H1 (cell line): Measurements from ENCODE around the gene NEK10. TPM values are rescaled to one million over a fixed set of nuclear protein-coding genes. Genes with fewer than 3 reads are reported as not detected.

Experiments
- CTCF ChIA-PET: fragments of 300-600 bp; sonication (Branson Sonifier 250); formaldehyde crosslinking; loops from one replicate; lab custom pipeline; 2021; ENCODE audit not compliant: partially characterized antibody; lab: Charles Lee
- POLR2A ChIA-PET: fragments of 300-600 bp; sonication (Branson Sonifier 250); formaldehyde crosslinking; loops from one replicate; lab custom pipeline; 2021; ENCODE audit warnings: inconsistent platforms; ENCODE audit not compliant: partially characterized antibody; lab: Charles Lee
- DNase-seq, 2 experiments: peaks; one replicate each; pipeline versions ENCODE4 v3.0.0 to v3.0.0-alpha.2; 2010 to 2022; ENCODE audit warnings: low spot score in 2 of 2, low read depth in 1 of 2, mixed read lengths in 1 of 2
- FAIRE-seq: peaks from 2 replicates; lab custom pipeline; 2011; peaks lifted over from hg19 to GRCh38; lab: Jason Lieb, UNC
- H2AFZ ChIP-seq: 2 replicates; pipeline ENCODE4 v1.8.1; 2012; ENCODE audit warnings: low read length, inconsistent platforms
- H2AK5ac ChIP-seq: 2 replicates; pipeline ENCODE4 v1.6.1; 2013; ENCODE audit warnings: low read depth, low read length
- H2BK120ac ChIP-seq: replicated peaks from 2 replicates; pipeline ENCODE3; 2013; ENCODE audit warnings: low read depth, low read length, inconsistent platforms
- H2BK12ac ChIP-seq: 2 replicates; pipeline ENCODE4 v1.6.1; 2013; ENCODE audit warnings: low read depth, low read length
- H2BK15ac ChIP-seq: 2 replicates; pipeline ENCODE4 v1.6.1; 2013; ENCODE audit warnings: low read length
- H2BK20ac ChIP-seq: 2 replicates; pipeline ENCODE4 v1.6.1; 2013; ENCODE audit warnings: low read length
- H2BK5ac ChIP-seq: 2 replicates; pipeline ENCODE4 v1.6.1; 2013; ENCODE audit warnings: low read depth, low read length
- H3K14ac ChIP-seq: 2 replicates; pipeline ENCODE4 v1.6.1; 2013; ENCODE audit warnings: inconsistent platforms; ENCODE audit not compliant: insufficient read length
- H3K18ac ChIP-seq: 2 replicates; pipeline ENCODE4 v1.6.1; 2013; ENCODE audit warnings: low read length; ENCODE audit errors: extremely low read depth
- H3K23ac ChIP-seq: 2 replicates; pipeline ENCODE4 v1.6.1; 2013; ENCODE audit warnings: inconsistent platforms; ENCODE audit not compliant: insufficient read length
- H3K23me2 ChIP-seq: 2 replicates; pipeline ENCODE4 v1.6.1; 2013; ENCODE audit warnings: low read depth, low read length
- H3K27ac ChIP-seq: 2 replicates; pipeline ENCODE4 v1.6.1; 2011; ENCODE audit warnings: low read depth, low read length, inconsistent platforms
- H3K27me3 ChIP-seq, 4 experiments: replicated peaks in 1 of 4; 1 replicate in 1 of 4; 2 replicates in 3 of 4; pipeline versions ENCODE4 v1.6.1 to v1.8.1; 2011 to 2013; ENCODE audit warnings: low read length in 3 of 4, mild to moderate bottlenecking in 3 of 4, inconsistent platforms in 2 of 4, mixed read lengths in 2 of 4, moderate library complexity in 1 of 4; ENCODE audit not compliant: control insufficient read depth in 3 of 4, insufficient read depth in 3 of 4; ENCODE audit errors: extremely low read depth in 1 of 4
- H3K36me3 ChIP-seq, 4 experiments: 2 replicates each; pipeline versions ENCODE4 v1.6.1 to v1.8.1; 2011 to 2013; ENCODE audit warnings: mild to moderate bottlenecking in 4 of 4, low read length in 3 of 4, moderate library complexity in 2 of 4, control low read depth in 1 of 4, inconsistent platforms in 1 of 4; ENCODE audit not compliant: insufficient read depth in 4 of 4, control insufficient read depth in 2 of 4
- H3K4ac ChIP-seq: replicated peaks from 2 replicates; pipeline ENCODE3; 2013; ENCODE audit warnings: low read length, low read depth, mixed read lengths, inconsistent platforms; ENCODE audit not compliant: insufficient read length
- H3K4me1 ChIP-seq, 4 experiments: replicated peaks in 1 of 4; 1 replicate in 1 of 4; 2 replicates in 3 of 4; pipeline versions ENCODE4 v1.6.1 to v1.8.1; 2011 to 2013; ENCODE audit warnings: low read length in 3 of 4, inconsistent platforms in 2 of 4, mixed read lengths in 1 of 4; ENCODE audit not compliant: insufficient read depth in 4 of 4, control insufficient read depth in 3 of 4
- H3K4me2 ChIP-seq, 2 experiments: 2 replicates each; pipeline versions ENCODE4 v1.6.1 to v1.8.1; 2011 to 2013; ENCODE audit warnings: low read depth in 2 of 2, low read length in 2 of 2, control low read depth in 1 of 2, inconsistent platforms in 1 of 2, mild to moderate bottlenecking in 1 of 2; ENCODE audit not compliant: insufficient read depth in 1 of 2
- H3K4me3 ChIP-seq, 4 experiments: fragments of 200-600, 300-600 bp in 1 of 4; sonication (generic), shearing (Covaris generic), sonication (Bioruptor Twin) in 1 of 4; 2 replicates each; pipeline versions ENCODE4 v1.5.1 to v1.8.1; 2011 to 2016; ENCODE audit warnings: low read length in 4 of 4, low read depth in 3 of 4, control low read depth in 2 of 4, inconsistent platforms in 2 of 4, mild to moderate bottlenecking in 2 of 4, mixed read lengths in 1 of 4, moderate library complexity in 1 of 4; ENCODE audit not compliant: insufficient read depth in 2 of 4; ENCODE audit errors: extremely low read depth in 1 of 4
- H3K56ac ChIP-seq: replicated peaks from 2 replicates; pipeline ENCODE3; 2013; ENCODE audit warnings: low read depth, mild to moderate bottlenecking, mixed read lengths, low read length, inconsistent platforms; ENCODE audit not compliant: insufficient read length
- H3K79me1 ChIP-seq: 2 replicates; pipeline ENCODE4 v1.6.1; 2013; ENCODE audit warnings: low read depth, low read length, control low read depth
- H3K79me2 ChIP-seq, 2 experiments: 2 replicates each; pipeline versions ENCODE4 v1.6.1 to v1.8.1; 2012 to 2013; ENCODE audit warnings: low read length in 2 of 2, mild to moderate bottlenecking in 2 of 2, inconsistent platforms in 1 of 2; ENCODE audit not compliant: insufficient read depth in 2 of 2, control insufficient read depth in 1 of 2
- H3K9ac ChIP-seq, 4 experiments: replicated peaks in 1 of 4; 1 replicate in 1 of 4; 2 replicates in 3 of 4; pipeline versions ENCODE4 v1.6.1 to v1.8.1; 2011 to 2013; ENCODE audit warnings: low read depth in 3 of 4, low read length in 3 of 4, control low read depth in 2 of 4, mild to moderate bottlenecking in 2 of 4, moderate library complexity in 2 of 4, inconsistent platforms in 1 of 4; ENCODE audit errors: extremely low read depth in 1 of 4
- H3K9me3 ChIP-seq, 2 experiments: 2 replicates each; pipeline versions ENCODE4 v1.6.1 to v1.8.1; 2012 to 2013; ENCODE audit warnings: mild to moderate bottlenecking in 2 of 2, moderate library complexity in 2 of 2, control low read depth in 1 of 2, inconsistent platforms in 1 of 2, low read depth in 1 of 2, low read length in 1 of 2, mixed read lengths in 1 of 2; ENCODE audit not compliant: insufficient read depth in 2 of 2
- H4K20me1 ChIP-seq, 2 experiments: replicated peaks in 1 of 2; 2 replicates each; pipeline versions ENCODE3 to v1.8.1; 2011 to 2013; ENCODE audit warnings: inconsistent platforms in 2 of 2, low read length in 2 of 2, mild to moderate bottlenecking in 1 of 2; ENCODE audit not compliant: insufficient read depth in 2 of 2, control insufficient read depth in 1 of 2
- H4K5ac ChIP-seq: 2 replicates; pipeline ENCODE4 v1.6.1; 2013; ENCODE audit warnings: low read length, low read depth, mixed read lengths, inconsistent platforms; ENCODE audit not compliant: insufficient read length
- H4K8ac ChIP-seq: 2 replicates; pipeline ENCODE4 v1.8.0; 2013; ENCODE audit warnings: mild to moderate bottlenecking, moderate library complexity, low read length, inconsistent platforms; ENCODE audit not compliant: insufficient read depth; ENCODE audit errors: extremely low read depth
- H4K91ac ChIP-seq: replicated peaks from 2 replicates; pipeline ENCODE3; 2013; ENCODE audit warnings: low read length, mixed read lengths, inconsistent platforms; ENCODE audit not compliant: insufficient read length
- ATF2 ChIP-seq: IDR thresholded peaks from 2 replicates; pipeline ENCODE4 v1.6.1; 2012; ENCODE audit warnings: low read length, inconsistent platforms
- ATF3 ChIP-seq: IDR thresholded peaks from 2 replicates; pipeline ENCODE4 v1.6.1; 2011; ENCODE audit warnings: low read depth, mild to moderate bottlenecking, low read length; ENCODE audit not compliant: insufficient read depth
- CBX5 ChIP-seq: fragments of 300-800, 300-1000 bp; sonication (generic); IDR thresholded peaks from 2 replicates; pipeline ENCODE4 v1.7.1; 2016; ENCODE audit warnings: antibody characterized with exemption, low read length, low read depth
- CREB1 ChIP-seq: IDR thresholded peaks from 2 replicates; pipeline ENCODE4 v1.6.1; 2012; ENCODE audit warnings: inconsistent platforms
- EGR1 ChIP-seq: IDR thresholded peaks from 2 replicates; pipeline ENCODE4 v1.6.1; 2011; ENCODE audit warnings: low read depth, low read length, borderline replicate concordance
- HDAC6 ChIP-seq: IDR thresholded peaks from one replicate; pipeline ENCODE4 v1.7.1; 2012; ENCODE audit warnings: low read depth, mild to moderate bottlenecking, inconsistent platforms, low read length, moderate library complexity
- KDM5A ChIP-seq: fragments of 200-600 bp; IDR thresholded peaks from 2 replicates; pipeline ENCODE4 v1.7.1; 2012; ENCODE audit warnings: mild to moderate bottlenecking, low read length, inconsistent platforms, mixed read lengths
- PHF8 ChIP-seq: fragments of 200-600 bp; sonication (generic); conservative IDR thresholded peaks from 2 replicates; pipeline ENCODE4 v1.7.1; 2012; ENCODE audit warnings: low read depth, mild to moderate bottlenecking, inconsistent platforms, low read length, moderate library complexity
- POLR2A ChIP-seq, 2 experiments: IDR thresholded peaks; 1 replicate in 1 of 2; 2 replicates in 1 of 2; pipeline ENCODE4 v1.6.1; 2011; ENCODE audit warnings: low read depth in 2 of 2, low read length in 2 of 2, mild to moderate bottlenecking in 2 of 2; ENCODE audit errors: control extremely low read depth in 1 of 2
- RBBP5 ChIP-seq: IDR thresholded peaks from 2 replicates; pipeline ENCODE4 v1.7.1; 2012; ENCODE audit warnings: low read depth, mild to moderate bottlenecking, inconsistent platforms, low read length, moderate library complexity, borderline replicate concordance
- RXRA ChIP-seq: IDR thresholded peaks from 2 replicates; pipeline ENCODE4 v1.6.1; 2011; ENCODE audit warnings: low read depth, mild to moderate bottlenecking, low read length, moderate library complexity; ENCODE audit not compliant: insufficient read depth
- SP4 ChIP-seq: IDR thresholded peaks from 2 replicates; pipeline ENCODE4 v1.6.1; 2012; ENCODE audit warnings: low read length, inconsistent platforms
- YY1 ChIP-seq: IDR thresholded peaks from 2 replicates; pipeline ENCODE4 v1.6.1; 2011; ENCODE audit warnings: low read depth, mild to moderate bottlenecking, low read length
- polyA plus RNA-seq, 7 experiments: library from polyadenylated mRNA; depleted of rRNA in 3 of 7; stranded (reverse) in 5 of 7; unstranded in 2 of 7; fragments of >200 nt in 5 of 7; fragments of 200-250 nt in 2 of 7; gene quantifications; 1 replicate in 5 of 7; 2 replicates in 1 of 7; 4 replicates in 1 of 7; pipeline versions ENCODE4 v1.2.1 to v1.2.3, GENCODE V29; 2011 to 2013; ENCODE audit warnings: missing spikeins in 2 of 7, mixed read lengths in 2 of 7
- total RNA-seq: library from RNA; stranded (reverse); fragmentation: NEBNext Ultra II Directional; extraction: Animal tissue kit (Norgen Biotek cat#: 25700); gene quantifications from 2 replicates; pipeline ENCODE4 v1.2.1, GENCODE V29; 2021

Gene NEK10
- total and polyA plus RNA-seq, 2 of the 8 experiments (the other 6 are each of a cell fraction or from before 2014, with no cell fraction given) = 0.18 to 0.50 TPM

- Histone ChIP-seq H3K4me3 (no peak overlapping the region), H2BK20ac (no peak overlapping the region), H3K14ac (no peak overlapping the region), H4K8ac (no peak overlapping the region), H3K27me3 (no peaks in the 10 kb centered on the region), H3K23me2 (no peaks in the 10 kb centered on the region), H2AFZ (no peak overlapping the region), H3K9ac (no peak overlapping the region), H3K79me1 (no peaks in the 10 kb centered on the region), H4K91ac (no peak overlapping the region), H2BK120ac (no peak overlapping the region), H3K9me3 (no peaks in the 10 kb centered on the region), H3K4me1 (no peaks in the 10 kb centered on the region), H3K79me2 (no peaks in the 10 kb centered on the region), H3K4ac (no peak overlapping the region), H3K23ac (no peak overlapping the region), H3K4me2 (no peak overlapping the region), H3K56ac (no peak overlapping the region), H2AK5ac (no peak overlapping the region), H2BK5ac (no peak overlapping the region), H4K5ac (no peak overlapping the region), H3K36me3 (peaks cover 0 to 31% (median 11%) of the 10 kb centered on the region in 4 experiments; a peak in 4 of 8 replicates), H3K27ac (no peak overlapping the region), H3K18ac (no peak overlapping the region), H4K20me1 (peaks cover 0 to 3% of the 10 kb centered on the region in 2 experiments), H2BK12ac (no peak overlapping the region), H2BK15ac (no peak overlapping the region)
- FAIRE-seq = no peak
- TF ChIP-seq ATF2 (no peak), HDAC6 (no peak), CREB1 (no peak), YY1 (no peak), RBBP5 (no peak), RXRA (no peak), SP4 (no peak), ATF3 (no peak), CBX5 (no peak), EGR1 (no peak), PHF8 (no peak), POLR2A (IDR thresholded peaks at IDR 0.05; ENCODE audit: control extremely low read depth in 1 of 2, low read depth in 2 of 2, low read length in 2 of 2) (no peak), KDM5A (no peak)
- ChIA-PET POLR2A (interaction anchor here (0.6 kb wide), 1 partner anchor 283 kb away, joined by 5 read pairs; no protein-coding TSS in a partner anchor), CTCF (no interaction called here)
- no peak for DNase-seq
These were observed 9.1 kb upstream of the NEK10 start for GRCh38 chr3:27378331-27378730.
